Astrocyte (in vitro differentiated cells and primary cell): ENCODE results near the gene EGFL7.

Experiments
- EZH2 ChIP-seq: IDR thresholded peaks from 2 replicates; pipeline ENCODE4 v1.6.1; 2012; ENCODE audit warnings: mild to moderate bottlenecking, low read length, inconsistent platforms; ENCODE audit not compliant: insufficient read depth
- TF ChIP-seq, protein P1 (sequence below): IDR thresholded peaks from 2 replicates; pipeline ENCODE4 v1.5.1; 2011; ENCODE audit warnings: low read depth, mild to moderate bottlenecking, inconsistent platforms, low read length, moderate library complexity; ENCODE audit not compliant: insufficient read depth

DNA sequence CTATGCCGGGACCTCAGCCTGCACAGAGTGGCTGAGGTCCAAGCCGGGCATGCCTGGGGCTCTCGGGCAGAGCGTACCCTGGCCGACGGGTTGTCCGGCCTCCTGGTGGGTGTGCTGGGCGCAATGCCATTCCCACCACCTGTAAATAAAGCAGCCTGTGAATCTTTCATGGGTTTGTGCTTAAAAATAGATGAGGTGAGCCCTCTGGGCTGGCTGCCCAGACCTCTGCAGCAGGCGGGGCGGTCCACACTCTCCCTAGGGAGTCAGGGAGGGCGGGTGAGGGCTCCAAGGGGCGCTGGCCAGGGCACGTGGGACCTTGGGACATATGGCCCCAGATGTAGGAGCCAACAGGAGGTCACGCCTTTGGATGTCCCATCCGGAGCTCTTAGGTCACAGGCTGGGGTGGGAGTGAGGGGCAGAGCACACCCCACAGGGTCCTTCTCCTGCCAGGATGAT is 28.1 kb downstream of the EGFL7 start:
- TF ChIP-seq, protein P1, sequence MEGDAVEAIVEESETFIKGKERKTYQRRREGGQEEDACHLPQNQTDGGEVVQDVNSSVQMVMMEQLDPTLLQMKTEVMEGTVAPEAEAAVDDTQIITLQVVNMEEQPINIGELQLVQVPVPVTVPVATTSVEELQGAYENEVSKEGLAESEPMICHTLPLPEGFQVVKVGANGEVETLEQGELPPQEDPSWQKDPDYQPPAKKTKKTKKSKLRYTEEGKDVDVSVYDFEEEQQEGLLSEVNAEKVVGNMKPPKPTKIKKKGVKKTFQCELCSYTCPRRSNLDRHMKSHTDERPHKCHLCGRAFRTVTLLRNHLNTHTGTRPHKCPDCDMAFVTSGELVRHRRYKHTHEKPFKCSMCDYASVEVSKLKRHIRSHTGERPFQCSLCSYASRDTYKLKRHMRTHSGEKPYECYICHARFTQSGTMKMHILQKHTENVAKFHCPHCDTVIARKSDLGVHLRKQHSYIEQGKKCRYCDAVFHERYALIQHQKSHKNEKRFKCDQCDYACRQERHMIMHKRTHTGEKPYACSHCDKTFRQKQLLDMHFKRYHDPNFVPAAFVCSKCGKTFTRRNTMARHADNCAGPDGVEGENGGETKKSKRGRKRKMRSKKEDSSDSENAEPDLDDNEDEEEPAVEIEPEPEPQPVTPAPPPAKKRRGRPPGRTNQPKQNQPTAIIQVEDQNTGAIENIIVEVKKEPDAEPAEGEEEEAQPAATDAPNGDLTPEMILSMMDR = no peak
- TF ChIP-seq EZH2 = no peak
